Inflammatory macrophage (primary cell): ENCODE data around the gene SUMO4.

Experiments
- DNase-seq, 2 donors: peaks; one replicate each; pipeline ENCODE4 v3.0.0-alpha.2; 2020 to 2022
- total RNA-seq, 18 experiments: gene quantifications; one replicate each; lab custom pipeline; 2026; ENCODE audit warnings: mixed read lengths in 6 of 18, inconsistent platforms in 2 of 18; lab: John Stamatoyannopoulos, UW

The SUMO4 gene
- total RNA-seq = 0.25 to 3.8 (median 1.8) reads per million in 18 experiments

DNA sequence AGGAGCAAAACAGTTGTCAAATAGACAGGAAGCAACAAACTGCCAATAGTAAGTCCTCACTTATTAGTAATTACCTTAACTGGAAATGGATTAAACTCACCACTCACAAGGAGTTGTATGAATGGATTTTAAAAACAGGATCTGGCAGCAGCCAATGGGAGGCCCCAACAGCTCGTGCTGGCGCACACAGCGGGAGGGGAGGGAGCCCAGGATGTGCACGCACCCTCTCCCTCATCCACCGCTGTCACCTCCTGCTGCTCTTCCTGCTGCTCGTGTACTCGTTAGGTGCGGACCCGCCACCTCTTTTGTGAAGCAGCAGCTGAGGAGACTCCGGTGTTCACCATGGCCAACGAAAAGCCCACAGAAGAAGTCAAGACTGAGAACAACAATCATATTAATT, at the start of gene SUMO4:
TSS of gene SUMO4 (plus strand) at position 213 of the 400 bp plus-strand sequence. CDS start at position 343, 130 bp downstream.
- no peak for DNase-seq

DNA sequence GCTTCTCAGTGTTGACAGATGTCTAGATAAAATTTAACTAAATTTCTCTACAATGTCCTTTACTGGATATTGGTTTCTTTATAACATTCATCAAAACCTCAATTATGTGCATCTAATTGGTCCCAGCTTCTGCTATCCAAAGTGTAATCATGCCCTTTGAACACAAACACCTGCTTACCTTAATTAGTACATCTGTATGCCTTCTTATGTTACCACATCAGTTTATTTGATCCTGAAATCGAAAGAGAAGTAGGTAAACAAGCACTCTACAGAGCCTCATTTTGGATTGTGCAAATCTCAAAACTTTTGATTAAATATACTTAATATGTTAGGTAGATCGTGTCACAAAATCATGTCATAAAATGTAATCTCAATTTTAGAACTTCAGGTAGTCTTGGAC, 46.1 kb upstream of the SUMO4 start:
- no peak for DNase-seq

DNA sequence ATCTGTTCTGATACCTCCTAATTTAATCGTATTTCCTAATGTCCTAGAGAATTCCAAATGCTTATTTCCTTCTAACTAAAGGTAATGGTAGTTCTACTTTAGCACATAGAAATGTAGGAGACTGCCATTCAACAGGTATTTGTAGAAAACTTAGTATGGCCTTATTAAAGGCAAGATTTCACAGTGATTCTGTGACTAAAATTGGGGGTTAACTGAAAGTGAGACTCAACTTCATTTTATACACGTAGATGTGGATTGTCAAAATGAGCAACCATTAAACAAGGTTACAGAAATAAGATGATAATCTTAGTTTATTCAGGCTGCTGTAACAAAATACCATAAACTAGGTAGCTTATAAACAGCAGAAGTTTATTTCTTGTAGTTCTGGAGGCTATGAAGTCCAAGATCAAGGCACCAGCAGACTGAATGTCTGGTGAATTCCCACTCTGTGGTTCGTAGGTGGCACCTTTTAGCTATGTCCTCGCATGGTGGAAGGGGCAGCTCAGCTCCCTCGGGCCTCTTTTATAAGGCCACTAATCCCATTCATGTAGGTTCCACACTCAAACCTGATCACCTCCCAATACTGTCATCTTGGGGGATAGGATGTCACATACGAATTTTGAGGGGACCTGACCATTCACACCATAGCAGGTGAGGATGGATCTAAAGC, 43.8 kb upstream of the SUMO4 start:
- no peak for DNase-seq

DNA sequence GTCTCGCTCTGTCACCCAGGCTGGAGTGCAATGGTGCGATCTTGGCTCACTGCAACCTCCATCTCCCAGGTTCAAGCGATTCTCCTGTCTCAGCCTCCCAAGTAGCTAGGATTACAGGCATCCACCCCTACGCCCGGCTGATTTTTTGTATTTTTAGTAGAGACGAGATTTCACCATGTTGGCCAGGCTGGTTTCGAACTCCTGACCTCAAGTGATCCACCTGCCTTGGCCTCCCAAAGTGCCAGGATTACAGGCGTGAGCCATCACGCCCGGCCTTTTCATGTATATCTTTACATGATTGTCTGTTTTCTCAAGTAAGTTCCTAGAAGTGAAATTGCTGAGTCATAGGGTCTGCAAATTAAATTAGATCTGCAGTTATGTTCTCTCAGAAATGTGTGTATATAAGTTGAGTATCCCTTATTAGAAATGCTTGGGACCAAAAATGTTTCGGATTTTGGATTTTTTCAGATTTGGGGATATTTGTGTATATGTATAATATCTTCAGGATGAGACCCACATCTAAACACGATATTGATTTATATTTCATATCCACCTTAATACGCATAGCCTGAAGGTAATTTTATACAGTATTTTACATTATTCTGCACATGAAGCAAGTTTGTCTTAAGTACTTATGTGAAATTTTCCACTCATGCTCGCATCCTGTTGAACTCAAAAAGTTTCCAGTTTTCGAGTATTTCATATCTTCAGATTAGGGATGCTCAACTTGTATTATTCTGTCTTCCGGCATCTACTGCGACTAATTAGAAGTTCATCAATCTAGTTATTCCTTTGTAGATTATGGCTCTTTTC, 42.1 kb upstream of the SUMO4 start:
- no peak for DNase-seq

DNA sequence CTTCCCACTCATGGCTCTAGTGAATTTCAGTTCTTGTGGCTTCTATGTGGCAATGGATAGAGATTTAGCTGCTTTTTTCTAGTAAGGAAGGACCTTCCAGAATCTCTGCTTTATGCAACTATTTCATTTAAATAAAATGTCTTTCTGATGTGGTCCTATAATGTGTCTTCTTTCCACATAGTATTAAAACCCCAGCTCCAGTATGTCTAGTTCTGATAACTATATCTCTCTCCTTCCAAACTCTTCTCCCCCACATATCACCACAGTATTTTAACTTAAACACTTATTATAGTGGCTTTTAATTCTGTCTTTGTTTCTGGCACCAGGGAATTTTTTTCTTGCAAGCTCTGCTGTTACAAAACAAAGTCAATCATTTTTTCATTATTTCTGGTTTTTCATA, 40.6 kb upstream of the SUMO4 start:
- peak; percentile 30 to 41 for DNase-seq

DNA sequence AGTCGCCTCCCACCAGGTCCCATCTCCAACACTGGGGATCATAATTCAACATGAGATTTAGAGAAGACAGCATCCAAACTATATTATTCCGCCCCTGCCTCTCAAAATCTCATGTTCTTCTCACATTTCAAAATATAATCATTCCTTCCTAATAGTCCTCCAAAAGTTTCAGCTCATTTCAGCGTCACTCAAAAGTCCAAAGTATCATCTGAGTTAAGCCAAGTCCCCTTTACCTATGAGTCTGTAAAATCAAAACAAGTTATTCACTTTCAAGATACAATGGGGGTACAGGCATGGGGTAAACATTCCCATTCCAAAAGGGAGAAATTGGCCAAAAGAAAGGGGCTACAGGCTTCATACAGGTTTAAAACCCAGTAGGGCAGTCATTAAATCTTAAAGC, 39.5 kb upstream of the SUMO4 start:
- no peak for DNase-seq

DNA sequence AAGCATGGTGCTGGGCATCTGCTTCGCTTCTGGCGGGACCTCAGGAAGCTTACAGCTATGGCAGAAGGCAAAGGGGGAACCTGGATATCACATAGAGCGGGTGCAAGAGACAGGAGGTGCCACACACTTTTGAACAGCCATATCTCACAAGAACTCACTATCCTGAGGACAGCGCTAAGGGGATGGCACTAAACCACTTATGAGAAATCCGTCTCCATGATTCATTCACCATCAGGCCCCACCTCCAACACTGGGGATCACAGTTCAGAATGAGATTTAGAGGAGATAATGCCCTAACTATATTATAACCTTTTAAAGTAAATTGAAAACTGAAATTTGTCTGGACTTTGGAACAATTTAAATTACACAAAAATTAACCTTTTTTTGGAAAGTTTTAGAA, 37.8 kb upstream of the SUMO4 start:
- DNase-seq = no peak

DNA sequence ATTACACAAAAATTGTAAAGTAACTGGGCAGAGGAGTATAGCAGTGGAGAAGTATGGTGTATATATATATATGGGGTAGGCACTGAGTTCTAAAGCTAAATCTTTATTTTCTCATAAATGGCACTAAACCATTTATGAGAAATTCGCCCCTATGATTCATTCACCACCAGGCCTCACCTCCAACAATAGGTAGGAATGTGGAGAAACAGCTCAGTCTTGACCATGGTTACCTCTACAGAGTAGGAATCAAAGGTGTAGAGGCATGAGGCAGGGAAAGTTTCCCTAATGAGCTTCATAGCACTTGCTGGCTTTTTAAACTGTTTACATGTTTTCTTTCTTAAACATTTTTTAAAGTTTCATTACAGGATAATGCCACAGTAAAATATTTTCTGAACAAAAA, 36.9 kb upstream of the SUMO4 start:
- DNase-seq = no peak

DNA sequence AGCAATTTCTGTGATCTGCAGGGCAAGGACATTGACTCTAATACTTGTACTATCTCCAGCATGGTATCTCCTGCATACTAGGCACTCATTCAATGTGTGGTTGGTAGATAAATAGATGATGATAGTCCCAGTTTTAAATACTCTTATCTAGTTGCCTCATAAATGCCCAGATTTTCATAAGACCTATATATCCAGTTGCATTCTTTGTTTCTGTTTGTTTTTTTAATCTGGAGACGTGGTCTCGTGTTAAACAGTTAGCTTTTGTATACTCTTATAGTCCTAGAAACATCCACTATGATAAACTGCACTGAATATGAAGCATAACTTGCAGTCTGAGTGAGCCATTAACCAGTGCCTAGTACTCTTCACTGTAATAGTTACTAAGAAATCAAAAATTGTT, 35.5 kb upstream of the SUMO4 start:
- DNase-seq = no peak

DNA sequence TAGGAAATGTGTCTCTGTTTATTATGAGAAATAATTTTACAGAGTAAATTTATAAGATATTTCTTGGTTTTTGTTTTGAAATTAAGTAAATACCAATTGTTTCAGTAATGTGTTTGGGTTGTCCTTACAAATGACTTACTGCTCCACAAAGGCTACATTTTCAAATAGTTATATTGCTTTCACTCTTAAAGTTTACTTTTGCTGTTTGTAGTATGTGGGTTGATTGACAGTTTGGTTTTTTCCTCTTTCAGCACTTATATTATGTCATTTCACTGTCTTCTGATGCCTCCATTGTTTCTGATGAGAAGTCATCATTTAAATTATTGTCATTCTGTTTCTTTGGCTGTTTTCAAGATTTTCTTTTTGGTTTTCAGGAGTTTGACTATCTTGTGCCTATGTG, 34.9 kb upstream of the SUMO4 start:
- DNase-seq = no peak

DNA sequence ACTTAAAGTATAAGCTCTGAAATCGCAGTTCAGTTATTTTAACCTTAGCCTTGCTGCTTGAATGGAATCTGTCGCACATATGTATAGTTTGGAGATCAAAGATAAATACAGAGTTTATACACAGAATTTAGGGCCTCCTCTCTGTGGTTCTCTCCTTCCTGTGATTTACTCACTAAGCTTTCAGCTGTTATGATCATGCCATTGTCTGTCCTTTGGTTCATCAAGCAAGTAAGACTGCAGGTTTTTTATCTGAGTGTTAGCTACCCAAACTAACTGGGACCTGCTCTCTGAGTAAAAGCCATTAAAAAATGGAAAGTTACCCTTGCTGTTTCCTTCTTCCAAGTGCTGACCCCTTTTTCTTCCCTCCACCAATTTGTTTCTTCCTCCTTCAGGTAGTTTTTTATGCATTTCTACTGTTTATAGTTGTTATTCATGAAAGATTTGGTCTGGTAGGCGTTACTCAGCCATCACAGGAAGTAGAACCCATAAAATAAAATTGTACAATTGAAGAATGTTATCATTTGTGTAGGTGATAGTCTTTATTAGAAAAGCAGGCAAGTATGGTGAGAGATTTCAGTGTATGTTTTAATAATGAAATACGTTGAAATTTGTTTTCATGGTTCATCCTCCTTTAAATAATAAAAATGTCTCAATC, 33.7 kb upstream of the SUMO4 start:
- no peak for DNase-seq

DNA sequence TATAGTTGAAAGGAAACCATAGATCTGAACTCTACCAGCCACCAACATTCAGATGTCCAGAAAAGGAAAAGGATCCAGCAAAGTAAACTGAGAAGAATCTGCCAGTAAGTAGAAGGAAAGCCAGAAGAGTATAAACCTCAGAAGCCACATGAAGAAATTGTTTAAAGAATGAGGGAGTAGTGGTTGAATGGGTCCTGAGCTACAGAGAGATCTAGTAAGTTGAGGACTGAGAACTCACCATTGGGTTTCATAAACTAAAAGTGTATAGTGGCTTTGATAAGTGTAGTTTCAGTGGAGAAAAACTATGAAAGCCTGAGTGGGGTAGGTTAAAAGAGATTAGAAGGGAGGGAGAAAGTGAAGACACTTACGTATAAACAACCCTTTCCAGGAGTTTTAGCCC, 32.0 kb upstream of the SUMO4 start:
- no peak for DNase-seq

DNA sequence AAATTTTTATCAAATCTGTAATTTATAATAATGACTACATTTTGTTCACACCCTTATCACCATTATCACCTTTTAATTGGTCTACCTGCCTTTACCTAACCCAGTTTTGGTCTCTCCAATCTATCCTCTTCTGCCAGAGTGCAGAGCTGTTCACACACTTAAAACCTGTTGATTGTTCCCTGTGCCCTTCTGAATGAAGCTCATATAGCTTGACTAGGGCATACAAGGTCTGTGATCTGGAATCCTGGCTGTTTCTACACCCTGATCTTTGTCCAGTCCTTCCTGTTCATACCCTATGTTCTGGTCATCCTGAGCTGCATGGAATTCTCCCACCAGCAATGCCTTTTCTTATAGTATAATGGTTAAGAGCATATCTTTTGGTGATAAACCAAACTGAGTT, 28.9 kb upstream of the SUMO4 start:
- DNase-seq = no peak

DNA sequence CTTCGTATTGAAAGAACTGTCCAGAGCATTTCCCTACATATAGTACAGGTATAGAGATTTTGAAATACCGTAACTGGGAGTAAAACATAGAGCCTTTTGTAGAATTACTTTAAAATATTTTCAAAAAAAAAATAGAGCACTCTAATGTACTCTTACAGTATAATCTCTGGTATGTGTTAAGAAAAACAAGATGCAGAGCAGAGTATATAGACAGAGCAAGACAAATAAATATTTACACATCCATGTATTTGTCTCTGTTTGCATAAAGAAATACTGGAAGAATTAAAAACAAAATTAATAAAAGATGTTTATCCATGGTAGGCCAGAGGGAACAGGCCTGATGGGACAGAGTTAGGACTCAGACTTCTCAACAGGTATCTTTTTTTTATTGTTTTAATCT, 28.0 kb upstream of the SUMO4 start:
- DNase-seq = no peak

DNA sequence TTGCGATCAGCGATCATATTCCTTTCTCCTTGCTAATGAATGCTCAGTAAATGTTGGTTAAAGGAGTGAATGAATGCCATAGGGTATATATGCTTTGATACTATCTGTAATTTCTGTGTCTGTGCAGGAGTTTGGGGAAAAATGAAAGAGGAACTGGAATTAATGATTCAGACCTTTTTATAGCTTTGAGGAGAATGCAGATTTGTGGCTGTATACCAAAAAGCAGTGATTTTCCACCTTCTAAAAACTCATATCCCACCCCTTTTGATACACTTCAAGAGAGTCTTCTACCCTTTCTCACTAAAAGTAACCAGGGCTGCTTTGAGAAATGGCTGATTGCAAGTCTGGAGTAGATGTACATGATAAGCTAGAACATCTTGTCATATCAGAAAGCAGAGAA, 26.6 kb upstream of the SUMO4 start:
- DNase-seq = peak in 1 of 2 donors; percentile 16

DNA sequence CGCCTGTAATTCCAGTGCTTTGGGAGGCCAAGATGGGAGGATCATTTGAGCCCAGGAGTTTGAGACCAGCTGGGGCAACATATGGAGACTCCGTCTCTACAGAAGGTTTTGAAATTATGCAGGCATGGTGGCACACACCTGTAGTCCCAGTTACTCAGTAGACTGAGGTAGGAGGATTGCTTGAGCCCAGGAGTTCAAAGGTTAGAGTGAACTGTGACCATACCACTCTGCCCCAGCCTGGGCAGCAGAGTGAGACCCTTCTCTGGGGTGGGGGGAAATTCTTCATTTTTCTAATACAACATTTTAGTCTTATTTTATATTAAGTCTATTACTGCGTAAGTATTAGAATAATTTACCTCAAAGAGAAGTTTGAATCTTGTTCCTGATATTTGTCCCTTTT, 20.1 kb upstream of the SUMO4 start:
- no peak for DNase-seq

DNA sequence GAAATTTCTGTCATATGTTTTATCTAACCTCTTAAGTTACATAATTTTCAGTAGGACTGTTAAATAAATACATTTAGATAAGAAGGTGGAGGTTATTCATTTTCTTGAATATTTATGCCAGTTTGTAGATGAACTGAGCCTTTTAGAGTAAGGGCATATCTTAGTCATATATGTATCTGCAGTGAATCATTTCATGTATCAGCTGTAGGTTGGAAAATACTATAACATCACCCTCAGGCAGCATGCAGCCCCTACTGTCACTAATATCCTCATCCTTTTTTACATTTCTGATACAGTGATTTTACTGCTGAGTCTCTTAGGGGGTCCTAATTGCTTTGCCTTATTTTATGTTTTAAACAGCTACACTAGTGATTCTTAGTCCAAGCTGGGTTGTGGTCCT, 19.5 kb upstream of the SUMO4 start:
- no peak for DNase-seq

DNA sequence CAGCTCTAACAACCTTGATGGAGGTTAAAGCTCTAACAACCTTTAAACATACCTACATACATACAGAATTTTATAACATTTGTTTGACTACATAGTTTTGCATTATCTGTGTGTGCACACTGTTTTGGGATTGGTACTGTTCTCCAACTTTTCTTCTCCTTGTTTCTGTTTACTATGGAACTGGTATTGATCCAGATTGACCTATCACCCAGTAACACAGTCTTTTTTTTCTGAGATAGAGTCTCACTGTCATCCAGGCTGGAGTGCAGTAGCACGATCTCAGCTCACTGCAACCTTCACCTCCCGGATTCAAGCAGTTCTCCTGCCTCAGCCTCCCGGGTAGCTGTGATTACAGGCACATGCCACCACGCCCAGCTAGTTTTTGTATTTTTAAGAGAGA, 16.7 kb upstream of the SUMO4 start:
- no peak for DNase-seq

DNA sequence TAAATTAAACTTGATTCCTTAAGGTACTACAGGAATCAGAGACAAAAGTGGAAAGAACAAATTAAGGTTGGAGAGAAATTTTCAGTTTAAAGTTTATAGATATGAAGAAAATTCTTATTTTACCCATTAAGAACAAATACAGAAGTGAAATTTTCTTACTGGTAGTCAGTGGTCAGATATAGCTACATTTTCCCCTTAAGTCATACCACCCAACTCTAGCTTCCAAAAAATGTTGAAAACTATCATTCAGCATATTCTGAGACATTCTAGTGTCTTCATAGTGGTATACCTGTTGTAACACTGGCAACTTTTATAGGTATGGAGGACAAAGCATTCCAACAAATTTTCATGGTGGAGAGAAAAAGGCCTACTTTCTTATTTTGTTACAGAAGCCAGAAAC, 15.6 kb upstream of the SUMO4 start:
- DNase-seq = no peak

DNA sequence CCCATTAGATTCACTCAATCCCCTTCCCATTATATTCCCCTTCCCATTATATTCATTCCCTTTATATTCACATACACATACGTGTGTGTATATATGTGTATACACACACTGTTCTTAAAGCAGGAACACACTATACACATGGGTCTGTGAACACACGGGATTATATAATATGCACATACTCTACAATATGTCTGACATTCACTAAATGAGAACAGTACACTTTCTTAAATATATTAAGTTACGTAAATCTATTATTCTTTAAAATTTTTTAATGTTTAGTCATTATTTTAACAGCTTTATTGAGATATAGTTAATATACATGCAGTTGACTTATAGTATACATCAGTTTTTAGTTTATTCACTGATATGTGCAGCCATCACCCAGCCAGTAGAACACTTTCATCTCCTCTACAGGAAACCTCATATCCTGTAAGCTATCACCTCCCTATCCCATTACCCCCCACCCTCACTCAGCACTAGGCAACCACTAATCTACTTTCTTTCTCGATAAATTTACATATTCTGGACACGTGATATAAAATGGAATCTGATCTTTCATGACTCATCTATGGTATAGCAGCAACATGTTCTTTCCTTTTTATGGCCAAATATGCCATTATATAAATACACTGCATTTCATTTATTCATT, 13.9 kb upstream of the SUMO4 start:
- no peak for DNase-seq

DNA sequence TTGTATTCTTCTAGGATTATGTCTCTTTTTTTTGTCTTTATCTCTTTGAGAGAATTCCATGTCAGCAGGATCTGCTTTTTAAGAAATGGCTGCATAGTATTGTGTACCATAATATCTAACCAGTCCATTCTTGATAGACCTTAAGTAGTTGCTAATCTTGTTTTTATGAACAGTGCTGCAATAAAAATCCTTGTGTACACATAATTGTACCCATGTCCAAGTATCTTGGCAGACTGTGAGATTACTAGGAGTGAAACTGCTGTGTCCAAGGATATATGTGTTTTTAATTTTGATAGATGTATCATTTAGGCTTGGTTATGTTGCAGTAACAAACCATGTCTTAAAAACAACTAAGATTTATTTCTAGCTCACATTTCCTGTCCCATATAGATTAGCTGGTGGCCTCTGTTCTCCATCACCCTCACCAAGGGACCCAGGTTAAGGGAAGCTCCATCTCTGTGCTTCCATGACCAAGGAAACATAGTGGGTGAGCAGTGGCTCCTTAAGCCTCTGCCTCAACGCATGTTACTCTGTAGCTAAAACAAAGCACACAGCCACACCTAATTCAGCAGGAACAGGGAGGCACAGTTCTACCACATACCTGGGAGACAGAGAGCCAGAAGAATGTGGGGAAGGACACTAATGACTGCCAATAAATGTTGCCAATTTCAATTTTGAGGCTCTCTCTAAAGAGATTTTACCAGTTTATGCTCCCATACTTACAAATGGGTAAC, 12.1 kb upstream of the SUMO4 start:
- DNase-seq = no peak

DNA sequence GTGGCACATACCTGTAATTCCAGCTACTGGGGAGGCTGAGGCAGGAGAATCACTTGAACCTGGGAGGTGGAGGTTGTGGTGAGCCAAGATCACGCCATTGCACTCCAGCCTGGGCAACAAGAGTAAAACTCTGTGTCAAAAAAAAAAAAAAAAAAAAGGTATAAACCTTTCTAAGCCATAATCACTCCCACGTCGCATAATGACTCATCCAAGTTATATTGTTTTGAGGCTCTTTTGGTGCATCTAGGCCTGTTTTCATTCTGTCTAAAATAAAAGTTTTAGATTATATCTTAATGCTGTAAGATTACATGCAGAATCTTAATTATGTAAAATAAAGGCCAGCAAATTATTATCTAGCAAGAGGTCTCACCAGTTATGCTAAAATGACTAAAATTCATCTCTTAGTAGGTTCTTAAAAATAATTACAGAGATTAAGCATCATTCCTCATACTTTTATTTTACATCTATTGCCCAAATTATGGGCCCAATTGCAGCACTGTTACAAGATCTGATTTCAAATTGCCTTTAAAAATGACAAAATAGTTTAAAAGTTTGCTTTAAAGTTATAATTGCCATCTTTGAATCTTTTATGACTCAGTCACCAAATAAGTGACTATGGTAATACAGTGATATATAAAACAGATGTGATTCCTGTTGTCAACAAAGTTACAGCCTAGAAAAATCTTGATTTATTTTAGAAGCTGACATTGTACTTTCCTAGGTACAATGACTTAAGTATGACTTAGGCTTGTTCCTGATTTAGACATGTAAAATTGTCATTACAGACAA, 10.4 kb upstream of the SUMO4 start:
- DNase-seq = no peak
